ENCODE results near the gene DIP2C.
"Not testable (repeated sequence)": the region's sequence is repeated elsewhere in the genome, so short reads cannot be mapped to it uniquely, and the experiment has no call there.

Gene DIP2C

DNA sequence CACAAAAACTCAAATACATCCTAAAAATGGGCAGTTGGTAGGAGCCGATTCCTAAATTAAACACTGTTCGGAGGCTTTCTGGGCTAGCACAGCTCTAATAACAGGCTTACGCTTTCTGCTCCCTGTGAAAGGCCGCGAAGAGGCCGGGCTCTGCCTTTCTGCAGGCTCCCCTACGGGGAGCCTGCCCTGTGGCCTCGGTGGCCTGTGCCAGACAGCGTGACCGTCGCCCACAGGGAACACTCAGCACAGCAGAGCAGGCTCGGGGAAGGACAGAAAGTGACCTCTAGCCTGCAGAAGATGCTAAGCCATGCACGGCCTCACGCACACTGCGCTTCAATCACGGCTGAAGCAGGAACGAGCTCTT is 64.2 kb downstream of the DIP2C start:
- DNase-seq = no peak

- no peak for DNase-seq
Observed at GRCh38 chr10:624605-625332, 64.7 kb downstream of the DIP2C start.

DNA sequence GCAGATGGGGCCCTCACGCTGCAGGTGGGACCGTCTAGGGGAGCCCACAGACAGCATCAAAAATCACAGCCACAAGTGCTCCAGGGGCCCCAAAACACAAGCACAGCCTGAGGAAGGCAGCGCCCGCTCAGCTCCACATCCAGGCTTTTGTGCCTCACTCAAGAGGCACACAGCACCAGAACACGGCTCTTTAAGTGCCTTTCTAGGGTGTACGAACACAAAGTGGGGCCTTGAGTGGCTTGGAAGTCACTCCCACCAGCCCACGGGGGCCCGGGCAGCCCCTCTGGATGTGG is 65.2 kb downstream of the DIP2C start:
- no peak for DNase-seq

DNA sequence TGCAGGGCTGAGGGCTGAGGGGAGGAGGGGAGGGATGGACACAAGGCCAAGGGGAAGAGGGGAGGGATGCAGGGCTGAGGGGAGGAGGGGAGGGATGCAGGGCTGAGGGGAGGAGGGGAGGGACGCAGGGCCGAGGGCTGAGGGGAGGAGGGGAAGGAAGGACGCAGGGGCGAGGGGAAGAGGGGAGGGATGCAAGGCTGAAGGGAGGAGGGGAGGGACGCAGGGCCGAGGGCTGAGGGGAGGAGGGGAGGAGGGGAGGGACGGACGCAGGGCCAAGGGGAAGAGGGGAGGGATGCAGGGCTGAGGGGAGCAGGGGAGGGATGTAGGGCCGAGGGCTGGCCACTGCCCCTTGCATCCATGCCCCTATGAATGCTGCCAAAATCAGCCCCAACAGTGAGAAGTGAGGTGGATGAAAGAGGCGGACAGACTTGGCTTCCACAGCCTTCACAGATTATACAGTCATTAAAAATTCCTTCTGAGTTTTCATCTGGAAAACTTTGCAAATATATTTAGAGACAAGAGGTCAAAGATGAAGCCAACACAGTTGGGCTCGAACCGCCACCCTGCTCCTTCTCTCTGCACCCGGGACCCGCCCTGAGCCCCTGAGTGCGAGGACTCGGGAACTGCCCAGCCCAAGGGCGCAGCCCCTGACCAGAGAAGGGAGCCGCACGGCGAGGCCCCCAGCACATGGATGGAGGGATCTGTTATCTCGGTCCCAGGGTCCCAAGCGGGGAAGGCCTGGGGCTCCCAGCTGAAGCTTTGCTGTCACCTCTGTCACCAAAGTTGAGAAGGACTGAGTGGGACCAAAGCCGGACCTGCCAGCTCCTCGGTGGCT is 65.8 kb downstream of the DIP2C start:
- DNase-seq = no peak

- no peak for DNase-seq
Observed at GRCh38 chr10:623014-623413, 66.5 kb downstream of the DIP2C start.

DNA sequence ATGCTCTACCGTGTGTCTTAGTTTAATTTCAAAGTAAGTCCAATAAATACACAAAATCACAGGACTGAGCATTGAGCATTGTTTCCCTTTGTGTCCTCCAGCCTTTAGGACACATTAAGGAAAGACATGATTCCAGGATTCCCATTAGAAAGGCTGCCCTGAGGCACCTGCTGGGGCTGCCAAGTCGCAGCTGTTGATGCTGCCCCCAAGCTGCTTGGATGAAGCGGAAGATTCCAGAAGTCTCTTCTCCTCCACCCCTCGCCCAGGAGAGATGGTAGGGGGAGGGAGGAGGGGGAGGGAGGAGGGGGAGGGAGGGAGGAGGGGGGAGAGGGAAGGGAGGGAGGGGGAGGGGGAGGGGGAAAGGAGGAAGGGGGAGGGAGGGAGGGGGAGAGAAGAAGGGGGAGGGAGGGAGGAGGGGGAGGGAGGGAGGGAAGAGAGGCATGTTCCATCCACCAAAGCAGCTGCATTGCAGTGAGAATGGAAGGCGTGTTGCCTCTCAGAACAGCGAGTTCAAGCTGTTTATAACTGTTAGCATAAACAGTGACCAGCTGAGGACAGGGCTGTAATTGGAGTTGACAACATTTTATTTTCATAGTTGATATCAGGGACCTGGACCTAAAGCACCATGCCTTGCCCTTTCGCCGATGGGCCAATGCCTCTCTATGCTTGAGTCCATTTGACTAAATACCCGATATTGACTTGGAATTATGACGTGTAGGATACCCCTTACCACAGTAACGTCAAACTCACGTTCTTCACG is 67.3 kb downstream of the DIP2C start:
- DNase-seq = no peak

GRCh38 chr10:621513-621912 is 68.0 kb downstream of the DIP2C start:
- DNase-seq = no peak

- no peak for DNase-seq
Observed at GRCh38 chr10:620971-621370, 68.5 kb downstream of the DIP2C start.

DNA sequence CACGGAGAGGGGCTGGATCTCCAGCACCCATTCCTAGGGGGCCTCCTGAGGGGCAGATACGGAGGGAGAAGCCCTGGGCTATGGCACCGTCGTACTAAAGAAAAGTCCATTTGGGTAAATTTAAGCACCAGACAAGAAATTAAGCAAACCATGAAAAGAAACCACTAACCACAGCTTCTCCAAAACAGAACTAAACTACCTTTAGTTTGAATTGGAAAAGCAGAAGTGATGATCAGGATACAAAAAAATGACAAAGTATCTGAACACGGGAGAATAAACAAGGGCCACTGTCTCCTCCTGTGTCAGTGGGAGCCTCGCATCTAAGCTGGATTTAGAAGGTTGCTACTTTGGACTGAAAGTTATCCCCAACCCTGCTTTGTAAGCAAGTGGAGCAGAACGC is 69.1 kb downstream of the DIP2C start:
- peak; percentile 58 for DNase-seq

DNA sequence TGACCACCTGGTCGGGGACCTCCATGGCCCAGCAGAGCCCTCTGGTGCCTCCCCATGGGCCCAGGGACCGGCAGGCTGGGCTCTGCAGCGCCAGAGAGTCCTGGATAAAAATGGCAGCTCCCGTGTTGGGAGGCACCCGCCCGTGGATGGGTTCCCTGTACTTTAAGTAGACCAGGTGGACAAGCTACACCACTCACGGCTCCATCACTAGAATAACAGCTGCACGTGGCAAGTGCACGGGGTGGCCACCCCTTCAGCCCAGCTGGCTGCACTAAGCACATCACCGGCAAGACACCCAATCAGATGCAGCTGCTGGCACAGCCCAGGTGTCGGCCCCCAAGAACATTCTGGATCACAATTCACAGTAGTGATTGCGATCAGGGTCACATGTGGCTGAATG is 69.8 kb downstream of the DIP2C start:
- peak; percentile 17 for DNase-seq

DNA sequence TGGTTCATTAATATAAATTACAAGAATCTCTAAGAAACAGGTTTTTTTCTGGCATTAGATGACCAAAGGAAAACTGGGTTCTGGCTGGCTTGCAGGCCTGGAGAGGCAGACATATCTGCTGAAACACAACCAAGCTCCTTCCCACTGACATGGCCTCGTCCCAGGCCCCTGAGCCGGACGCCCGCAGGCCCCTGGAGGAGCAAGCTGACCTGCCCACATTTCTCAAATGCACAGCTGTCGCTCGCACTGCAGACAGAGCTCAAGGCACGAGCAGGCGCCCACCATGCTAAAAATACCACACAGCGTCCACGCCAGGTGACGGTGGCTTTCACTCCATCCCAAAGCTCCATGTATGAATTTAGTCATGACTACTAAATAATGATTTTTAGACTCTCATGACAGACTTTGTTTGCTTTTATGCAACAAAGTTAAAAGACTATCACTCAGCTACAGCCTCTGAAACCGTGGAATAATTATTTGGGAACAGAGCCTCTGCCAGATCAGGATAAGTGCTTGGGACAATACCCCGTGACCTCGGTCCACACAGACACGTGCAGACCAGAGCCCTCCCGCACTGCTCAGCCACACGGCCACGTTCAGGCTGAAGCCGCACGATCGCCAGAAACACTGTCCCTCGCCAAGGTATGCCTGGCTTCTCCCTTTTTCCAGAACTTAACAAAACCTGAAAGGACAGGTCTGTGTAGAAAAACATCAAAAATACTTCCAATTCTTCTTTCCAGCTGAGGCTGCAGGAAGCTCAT is 71.1 kb downstream of the DIP2C start:
- DNase-seq = no peak

DNA sequence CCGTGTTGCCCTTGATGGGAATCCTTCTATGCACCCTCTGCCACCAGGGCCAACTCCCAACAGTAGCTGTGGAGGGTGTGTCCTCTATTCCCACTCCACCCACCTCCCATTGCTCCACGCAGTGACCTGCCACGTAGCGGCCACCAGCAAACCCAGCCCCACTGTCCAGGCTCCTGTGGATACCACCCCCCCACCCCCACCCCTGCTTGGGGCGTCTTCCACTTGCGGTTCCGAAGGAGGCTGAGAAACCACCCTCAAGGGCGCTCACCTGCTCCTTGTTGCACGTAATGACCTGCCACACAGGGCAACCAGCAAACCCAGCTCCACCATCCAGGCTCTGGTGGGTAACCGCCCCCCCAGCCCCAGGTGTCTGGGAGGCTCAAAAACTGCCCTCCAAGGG is 72.0 kb downstream of the DIP2C start:
- DNase-seq = no peak

DNA sequence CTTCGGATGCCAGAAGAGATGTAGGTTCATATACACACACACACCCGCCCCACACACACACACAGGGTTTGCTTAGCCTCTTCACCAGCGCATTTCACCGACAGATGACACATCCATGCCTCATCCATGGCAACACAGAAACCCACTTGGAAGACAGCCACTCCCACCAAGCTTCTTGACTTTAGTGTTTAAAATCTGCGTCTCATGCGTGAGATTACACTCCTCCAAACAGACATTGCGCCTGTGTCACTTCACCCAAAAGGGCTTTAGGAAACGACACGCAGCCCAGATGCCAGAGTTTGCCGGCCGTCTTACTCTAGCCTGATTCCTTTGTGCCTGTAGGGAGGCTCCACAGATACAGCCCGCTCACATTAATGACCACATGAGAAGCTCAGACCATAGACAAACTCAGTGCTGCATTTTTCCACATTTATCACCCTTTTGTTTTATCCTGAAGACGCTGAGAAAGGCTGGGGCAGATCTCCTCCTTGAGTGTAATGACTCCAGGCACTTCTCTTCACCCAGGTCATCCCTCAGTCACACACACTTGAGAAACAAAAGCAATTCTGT is 73.8 kb downstream of the DIP2C start:
- no peak for DNase-seq

GRCh38 chr10:614790-615582 is 74.5 kb downstream of the DIP2C start:
- DNase-seq = no peak

DNA sequence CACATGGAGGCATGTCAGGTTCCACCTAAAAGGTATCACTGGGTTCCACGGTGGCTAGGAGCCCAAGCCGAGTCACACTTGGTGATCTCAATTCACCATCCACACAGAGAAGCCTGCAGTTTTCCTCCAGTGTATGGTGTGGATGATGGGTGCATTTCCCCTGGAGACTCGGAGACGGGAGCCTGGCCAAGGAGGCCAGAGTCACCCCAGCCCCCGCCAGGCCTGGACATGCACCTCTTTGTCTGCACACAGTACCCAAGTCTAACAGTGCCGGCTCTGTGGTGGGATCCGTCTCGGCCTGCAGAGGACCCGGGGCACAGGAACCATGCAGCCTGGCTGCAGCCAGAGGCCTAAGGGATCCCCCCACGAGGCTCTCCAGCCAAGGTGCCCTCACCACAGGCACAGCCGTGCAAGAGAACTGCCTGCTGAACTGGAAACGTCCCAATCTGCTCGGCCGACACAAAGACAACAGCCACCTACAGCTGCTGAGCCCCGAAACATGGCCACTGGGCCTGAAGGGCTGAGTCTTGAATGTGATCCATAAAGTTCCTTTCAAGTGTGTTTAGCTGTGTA is 75.2 kb downstream of the DIP2C start:
- DNase-seq = no peak

DNA sequence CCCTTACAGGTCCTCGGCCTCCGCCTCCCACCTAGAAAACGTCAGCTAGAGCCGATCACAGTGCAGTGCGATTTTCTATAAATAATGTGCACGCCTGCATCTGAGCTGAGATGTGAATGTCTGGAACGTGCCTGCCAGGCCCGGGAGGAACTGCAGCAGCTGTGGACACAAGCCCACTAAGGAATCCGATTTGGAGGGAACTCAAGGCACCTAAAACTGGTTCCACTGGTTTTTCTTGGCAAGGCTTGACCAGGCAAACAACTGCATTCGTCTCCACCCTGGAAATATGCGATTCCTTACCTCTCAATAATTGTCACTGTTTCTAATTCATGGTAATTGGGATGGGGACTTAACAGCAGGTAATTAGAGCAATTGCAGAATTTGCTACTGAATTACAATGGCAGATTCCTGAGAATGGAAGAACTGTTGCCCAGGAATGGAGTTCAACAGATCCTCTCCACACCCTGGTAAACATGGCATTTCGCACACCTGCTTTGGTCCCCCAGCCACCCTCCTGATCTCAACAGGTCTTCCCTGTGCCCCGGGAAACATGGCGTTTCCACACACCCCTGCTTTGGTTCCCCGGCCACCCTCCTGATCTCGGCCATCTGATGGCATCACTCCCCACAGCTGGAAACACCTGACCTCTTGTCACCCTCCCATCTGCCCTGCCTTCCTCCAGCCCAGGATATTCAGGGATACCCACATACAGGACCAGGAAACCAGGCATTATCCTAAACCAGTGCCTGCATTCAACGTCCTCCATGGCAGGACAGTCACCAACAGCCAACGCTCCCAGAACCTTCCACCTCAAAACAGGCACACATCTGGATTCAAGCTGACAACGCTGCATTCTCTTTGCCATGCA is 76.0 kb downstream of the DIP2C start:
- no peak for DNase-seq

GRCh38 chr10:612696-613095 is 76.8 kb downstream of the DIP2C start:
- DNase-seq = no peak

DNA sequence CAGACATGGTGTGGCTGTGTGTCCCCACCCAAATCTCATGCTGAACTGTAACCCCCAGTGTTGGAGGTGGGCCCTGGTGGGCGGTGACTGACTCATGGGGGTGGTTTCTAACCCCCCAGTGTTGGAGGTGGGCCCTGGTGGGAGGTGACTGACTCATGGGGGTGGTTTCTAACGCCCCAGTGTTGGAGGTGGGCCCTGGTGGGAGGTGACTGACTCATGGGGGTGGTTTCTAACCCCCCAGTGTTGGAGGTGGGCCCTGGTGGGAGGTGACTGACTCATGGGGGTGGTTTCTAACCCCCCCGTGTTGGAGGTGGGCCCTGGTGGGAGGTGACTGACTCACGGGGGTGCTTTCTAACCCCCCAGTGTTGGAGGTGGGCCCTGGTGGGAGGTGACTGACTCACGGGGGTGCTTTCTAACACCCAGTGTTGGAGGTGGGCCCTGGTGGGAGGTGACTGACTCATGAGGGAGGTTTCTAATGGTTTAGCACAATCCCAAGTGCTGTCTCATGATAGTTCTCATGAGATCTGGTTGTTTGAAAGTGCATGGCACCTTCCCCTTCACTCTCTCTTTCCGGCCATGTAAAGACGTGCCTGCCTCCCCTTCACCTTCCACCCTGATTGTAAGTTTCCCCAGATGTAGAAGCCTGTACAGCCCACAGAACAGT is 78.7 kb downstream of the DIP2C start:
- DNase-seq = not testable (repeated sequence)

DNA sequence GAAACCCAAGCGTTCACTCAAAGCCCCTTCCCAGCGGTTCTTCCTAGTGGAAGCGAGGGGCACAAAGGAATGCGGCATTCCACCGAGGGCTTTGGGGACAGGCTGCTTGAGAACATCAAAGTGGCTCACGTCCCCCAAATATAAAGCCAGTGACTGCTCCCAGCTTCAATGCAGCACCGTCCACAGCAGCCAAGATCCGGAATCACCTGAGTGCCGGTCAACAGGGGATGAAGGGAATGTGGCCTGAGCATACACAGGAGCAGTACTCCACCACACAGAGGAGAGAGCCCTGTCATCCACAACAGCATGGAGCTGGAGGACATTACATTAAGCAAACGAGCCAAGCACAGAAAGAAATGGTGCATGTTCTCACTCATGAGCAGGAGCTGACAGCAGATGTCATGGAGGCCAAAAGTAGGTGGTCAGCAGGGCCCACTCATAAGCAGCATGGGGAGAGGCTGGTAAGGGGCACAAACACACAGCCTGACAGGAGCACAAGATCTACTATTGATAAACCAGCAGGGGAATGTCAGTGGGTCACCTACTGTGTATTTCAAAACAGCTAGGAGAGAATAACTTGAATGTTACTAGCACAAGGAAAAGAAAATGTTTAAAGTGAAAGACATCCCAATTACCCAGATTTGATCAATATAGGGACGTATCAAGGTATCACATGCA is 79.5 kb downstream of the DIP2C start:
- no peak for DNase-seq

All from hematopoietic multipotent progenitor cell treated with erythropoietin and hydrocortisone succinate and interleukin-3 and kit ligand, for 6 days (in vitro differentiated cells).